ENCODE data around the gene NDUFA8. TPM values are rescaled to one million over a fixed set of nuclear protein-coding genes. Genes with fewer than 3 reads are reported as not detected.

Gene NDUFA8
- total and polyA plus RNA-seq, 10 donors, result 27.8 to 72.7 (median 29.8) TPM

- DNase-seq, result no peak
- WGBS, 5 donors, result 40 to 74% (median 52%) methylated on average over 24 of the region's 24 CpGs
- TF ChIP-seq POLR2A (IDR thresholded peaks at IDR 0.05), result no peak
- TF ChIP-seq POLR2AphosphoS5 (IDR thresholded peaks at IDR 0.05), result peak; percentile 56 to 74 (median 74)
- Histone ChIP-seq H3K4me3 (no peak overlapping the region), H3K4me1 (peaks cover 13 to 60% (median 39%) of the 10 kb centered on the region in 6 donors), H3K27me3 (replicated peaks in 1 of 7) (peaks cover 0 to 63% (median 21%) of the 10 kb centered on the region in 7 donors), H3K27ac (no peak overlapping the region), H3K9me3 (no peaks in the 10 kb centered on the region), H3K36me3 (no peaks in the 10 kb centered on the region)
- intact Hi-C loops (cut with DNase I; ENCODE audit: low total_unique reads), result loop anchor here (10.0 kb wide), 2 partner anchors 327 to 687 kb away; no protein-coding TSS in a partner anchor
Measured at GRCh38 chr9:122128007-122128968, 31.3 kb downstream of the NDUFA8 start.

DNA sequence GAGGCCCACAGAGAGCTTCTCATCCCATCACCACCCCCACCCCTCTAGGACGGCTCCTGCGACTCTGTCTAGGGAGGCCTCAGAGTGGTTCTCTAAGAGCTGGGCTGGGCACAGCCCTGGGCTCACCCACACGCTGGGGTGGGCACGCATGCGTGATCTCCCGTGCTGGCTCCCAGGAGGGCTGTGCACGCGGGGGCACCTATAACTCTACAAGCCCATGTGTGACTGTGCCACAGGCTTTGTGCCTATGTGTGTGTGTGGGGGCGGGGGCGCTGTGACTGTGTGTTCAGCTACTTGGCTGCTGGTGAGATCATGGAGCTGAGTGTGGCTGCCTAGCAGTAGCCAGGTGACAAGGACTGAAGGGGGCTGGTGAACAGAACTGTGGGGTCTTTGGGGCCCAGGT is 32.2 kb downstream of the NDUFA8 start:
- H3K27me3 ChIP-seq (replicated peaks in 1 of 7), result peaks cover 0 to 65% (median 21%) of the 10 kb centered on the region in 7 donors
- intact Hi-C loops (cut with DNase I; ENCODE audit: low total_unique reads), result loop anchor here (10.0 kb wide), 2 partner anchors 327 to 687 kb away; no protein-coding TSS in a partner anchor
- H3K27ac ChIP-seq, result no peak overlapping the region
- H3K4me3 ChIP-seq, result no peak overlapping the region
- peaks cover 13 to 56% (median 44%) of the 10 kb centered on the region in 6 donors for H3K4me1 ChIP-seq
- no peaks in the 10 kb centered on the region for H3K9me3 ChIP-seq
- DNase-seq, result no peak
- H3K36me3 ChIP-seq, result no peaks in the 10 kb centered on the region
- no peak for TF ChIP-seq POLR2A (IDR thresholded peaks at IDR 0.05)
- no peak for TF ChIP-seq POLR2AphosphoS5 (IDR thresholded peaks at IDR 0.05)
- no peak for TF ChIP-seq CTCF (IDR thresholded peaks at IDR 0.05 in 8 of 11, conservative IDR thresholded peaks at IDR 0.05 in 3 of 11)
- WGBS, 5 donors, result 73 to 92% (median 85%) methylated on average over 2 to 10 of the region's 10 CpGs

- peaks cover 13 to 51% (median 44%) of the 10 kb centered on the region in 6 donors for H3K4me1 ChIP-seq
- DNase-seq, result no peak
Measured at GRCh38 chr9:122126331-122127261, 33.0 kb downstream of the NDUFA8 start.

More at GRCh38 chr9:122126331-122127261, 33.0 kb downstream of the NDUFA8 start:
- WGBS, 5 donors, result 18 to 29% (median 24%) methylated on average over 58 to 64 of the region's 64 CpGs
- Histone ChIP-seq H3K27me3 (replicated peaks in 1 of 7) (peaks cover 0 to 64% (median 21%) of the 10 kb centered on the region in 7 donors), H3K27ac (no peak overlapping the region), H3K36me3 (no peaks in the 10 kb centered on the region), H3K9me3 (no peaks in the 10 kb centered on the region), H3K4me3 (peak overlapping the region in 4 of 8 donors; percentile 5 to 48 (median 10))
- TF ChIP-seq POLR2AphosphoS5 (IDR thresholded peaks at IDR 0.05) (no peak), POLR2A (IDR thresholded peaks at IDR 0.05) (no peak), CTCF (IDR thresholded peaks at IDR 0.05 in 8 of 11, conservative IDR thresholded peaks at IDR 0.05 in 3 of 11) (no peak)
- intact Hi-C loops (cut with DNase I; ENCODE audit: low total_unique reads), result loop anchor here (10.0 kb wide), 2 partner anchors 328 to 688 kb away; no protein-coding TSS in a partner anchor
